HG02938 (cell line): Measurements from ENCODE around the gene SBK2.
"Not testable (repeated sequence)": the region's sequence is repeated elsewhere in the genome, so short reads cannot be mapped to it uniquely, and the experiment has no call there.

Source experiments
- ATAC-seq: cut with Tn5 transposase; IDR thresholded peaks from one replicate; pipeline ENCODE4 v1.9.1; 2021; ENCODE audit warnings: mild to moderate bottlenecking, moderate library complexity; ENCODE audit not compliant: unreplicated experiment

The SBK2 gene

DNA sequence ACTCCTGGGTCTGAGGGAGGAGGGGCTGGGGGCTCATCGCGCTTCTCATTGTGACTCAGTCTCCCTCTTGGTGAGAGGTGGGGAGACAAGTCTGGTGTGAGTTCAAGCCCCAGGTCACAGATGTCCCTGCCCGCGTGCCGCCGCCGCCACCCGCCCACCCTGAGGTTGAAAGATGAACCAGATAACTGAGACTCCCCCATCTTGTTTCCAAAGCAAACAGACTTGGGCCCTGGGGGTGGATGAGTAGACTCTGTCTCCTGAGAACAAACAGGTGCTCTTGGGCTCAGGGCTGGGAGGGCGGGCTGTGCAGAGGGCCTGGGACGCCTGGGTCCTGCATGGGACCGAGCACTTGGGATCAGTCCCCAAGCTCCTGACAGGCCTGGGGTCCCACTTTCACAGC, 567 bp downstream of the SBK2 start:
- ATAC-seq = no peak

DNA sequence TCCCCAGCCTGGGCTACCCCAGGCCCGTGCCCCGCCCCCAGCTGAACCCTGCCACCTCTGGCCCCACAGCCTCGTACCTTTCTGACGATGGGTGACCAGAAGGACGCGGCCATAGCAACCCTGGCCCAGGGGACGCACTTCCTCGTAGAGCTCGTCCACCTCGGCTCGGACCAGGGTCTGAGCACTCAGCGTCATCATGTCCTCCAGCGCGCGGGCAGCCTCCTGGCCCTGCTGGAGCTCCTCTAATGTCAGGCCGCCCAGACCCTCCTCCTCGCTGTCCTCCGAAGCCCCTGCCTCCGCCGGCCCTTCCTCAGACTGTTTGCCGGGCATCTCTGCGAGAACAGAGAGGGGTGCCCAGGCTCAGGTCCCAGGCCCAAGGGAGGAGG, 975 bp downstream of the SBK2 start:
- ATAC-seq = no peak

- no peak for ATAC-seq
Observed at GRCh38 chr19:55535173-55535964, 1.6 kb downstream of the SBK2 start.

- ATAC-seq = not testable (repeated sequence)
Observed at GRCh38 chr19:55534280-55534679, 2.7 kb downstream of the SBK2 start.

DNA sequence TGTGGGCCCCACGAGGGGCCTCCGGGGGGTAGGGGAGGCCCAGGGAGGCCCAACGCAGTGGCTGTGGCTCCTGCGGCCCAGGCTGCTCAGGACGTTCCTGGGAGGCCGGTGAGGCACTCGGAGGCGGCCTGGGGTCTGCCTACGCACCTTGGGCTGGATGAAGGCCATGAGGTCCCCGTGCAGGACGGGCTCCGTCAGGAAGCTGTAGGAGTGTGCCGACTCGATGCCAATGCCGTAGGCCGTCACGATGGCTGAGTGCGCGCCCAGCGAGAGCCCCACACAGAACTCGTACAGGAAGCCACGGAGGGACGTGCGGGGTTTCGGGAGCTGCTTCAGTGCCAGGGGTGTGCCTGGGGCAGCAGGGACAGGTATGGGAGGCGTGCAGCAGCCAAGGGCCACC, 5.9 kb downstream of the SBK2 start:
- no peak for ATAC-seq

GRCh38 chr19:55529636-55530234, 7.2 kb downstream of the SBK2 start:
- ATAC-seq = no peak

DNA sequence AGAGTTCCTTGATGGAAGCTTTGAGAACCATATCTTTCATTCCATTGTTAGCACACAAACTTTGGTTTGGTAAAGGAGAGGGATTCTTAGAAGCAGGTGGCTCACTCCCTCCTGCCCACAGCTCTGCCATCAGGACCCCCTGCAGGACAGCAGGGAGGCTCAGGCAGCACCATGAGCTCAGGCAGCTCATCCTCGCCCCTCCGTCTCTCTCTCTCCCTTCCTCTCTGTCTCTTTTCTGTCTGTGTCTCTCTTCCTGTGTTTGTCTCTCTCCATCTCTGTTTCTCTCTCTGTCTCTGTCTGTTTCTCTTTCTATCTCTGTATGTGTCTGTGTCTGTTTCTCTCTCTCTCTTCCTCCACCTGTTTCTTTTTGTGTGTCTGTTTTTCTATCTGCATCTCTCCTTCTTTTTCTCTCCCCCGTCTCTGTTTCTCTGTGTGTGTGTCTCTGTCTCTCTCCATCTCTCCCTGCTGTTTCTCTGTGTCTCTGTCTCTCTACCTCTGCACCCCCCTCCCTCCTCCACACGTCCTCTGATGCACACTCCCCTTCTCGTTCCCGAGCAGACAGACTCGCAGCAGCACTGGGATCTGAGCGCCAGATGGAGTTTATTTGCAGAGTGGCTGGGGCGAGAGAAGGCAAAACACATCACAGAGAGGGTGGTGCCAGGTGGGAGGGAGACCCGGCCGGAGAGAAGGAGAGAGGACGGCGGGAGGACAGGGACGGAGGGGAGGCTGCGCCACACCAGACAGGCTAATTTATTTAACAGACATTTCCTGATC, 8.7 kb downstream of the SBK2 start:
- no peak for ATAC-seq

GRCh38 chr19:55527197-55528029, 9.5 kb downstream of the SBK2 start:
- no peak for ATAC-seq

DNA sequence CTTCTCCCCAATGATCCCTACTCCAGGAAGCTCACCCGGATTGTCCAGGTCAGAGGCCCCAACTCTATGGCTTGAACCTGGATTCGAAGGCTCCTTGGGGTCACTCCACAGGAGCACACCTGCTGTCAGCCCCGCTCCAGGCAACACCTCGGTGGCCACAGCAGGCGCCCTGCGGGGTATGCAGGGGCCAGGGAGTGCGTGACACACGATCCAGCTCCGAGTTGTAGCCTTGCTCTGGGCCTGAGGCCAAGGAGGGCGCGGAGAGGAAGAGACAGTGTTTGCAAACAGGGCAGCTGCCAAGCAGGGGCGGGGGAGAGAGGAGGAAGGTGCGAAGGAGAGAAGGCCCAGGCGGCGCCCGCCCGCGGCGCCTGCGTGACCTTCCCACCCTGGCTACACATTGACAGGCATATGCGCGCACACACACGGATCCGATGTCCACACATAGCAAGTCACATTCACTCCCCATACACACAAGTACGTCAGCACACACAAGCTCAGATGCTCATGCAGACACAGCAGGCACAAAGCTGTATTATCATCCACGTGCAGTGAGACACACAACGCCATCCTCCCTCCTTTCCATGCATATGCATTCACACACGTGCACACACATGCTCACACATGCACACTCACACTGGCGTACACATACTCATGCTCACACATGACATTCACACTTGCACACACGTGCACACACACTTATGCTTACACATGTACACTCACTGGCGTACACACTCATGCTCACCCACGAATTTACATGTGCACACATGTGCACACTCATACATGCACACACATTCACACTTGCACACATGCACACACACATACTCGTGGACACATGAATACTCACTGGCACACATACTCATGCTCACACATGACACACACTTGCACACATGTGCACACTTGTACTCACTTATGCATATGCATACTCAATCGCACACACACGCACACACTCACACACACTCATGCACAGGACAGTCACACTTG, 10.4 kb downstream of the SBK2 start:
- ATAC-seq = no peak

DNA sequence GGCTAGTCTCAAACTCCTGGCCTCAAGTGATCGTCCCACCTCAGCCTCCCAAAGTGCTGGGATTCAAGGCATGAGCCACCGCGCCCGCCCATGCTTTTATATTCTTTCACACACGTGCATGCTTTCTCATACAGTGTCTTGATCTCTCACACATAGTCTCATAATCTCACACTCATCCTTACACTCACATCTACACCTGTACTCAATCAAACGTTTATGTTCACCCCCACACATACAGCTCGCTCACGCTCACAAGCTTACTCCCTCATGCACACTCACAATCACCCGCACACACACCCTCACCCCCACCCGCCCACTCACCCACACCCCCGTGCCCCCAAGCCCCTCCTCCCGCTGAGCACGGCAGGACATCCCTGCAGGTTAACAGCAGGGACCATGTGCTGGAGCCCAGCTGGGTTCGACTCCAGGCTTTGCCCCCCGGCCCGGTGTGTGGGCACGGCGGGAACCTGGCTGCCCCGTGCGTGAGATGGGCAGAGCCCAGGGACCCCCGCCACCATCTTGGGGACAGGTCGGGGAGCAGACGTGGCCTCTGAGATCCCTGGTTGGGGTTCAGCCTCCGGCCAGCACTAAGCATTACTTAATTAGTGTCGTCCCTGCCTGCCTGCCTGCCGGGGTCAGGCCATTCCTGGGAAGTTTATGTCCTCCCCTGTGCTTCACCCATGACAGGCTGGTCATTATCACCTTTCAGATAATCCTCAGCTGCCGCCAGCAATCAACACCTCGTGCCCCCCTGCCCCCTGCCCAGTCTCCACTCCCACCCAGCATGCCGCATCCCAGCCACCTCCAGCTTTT, 11.4 kb downstream of the SBK2 start:
- ATAC-seq = no peak

DNA sequence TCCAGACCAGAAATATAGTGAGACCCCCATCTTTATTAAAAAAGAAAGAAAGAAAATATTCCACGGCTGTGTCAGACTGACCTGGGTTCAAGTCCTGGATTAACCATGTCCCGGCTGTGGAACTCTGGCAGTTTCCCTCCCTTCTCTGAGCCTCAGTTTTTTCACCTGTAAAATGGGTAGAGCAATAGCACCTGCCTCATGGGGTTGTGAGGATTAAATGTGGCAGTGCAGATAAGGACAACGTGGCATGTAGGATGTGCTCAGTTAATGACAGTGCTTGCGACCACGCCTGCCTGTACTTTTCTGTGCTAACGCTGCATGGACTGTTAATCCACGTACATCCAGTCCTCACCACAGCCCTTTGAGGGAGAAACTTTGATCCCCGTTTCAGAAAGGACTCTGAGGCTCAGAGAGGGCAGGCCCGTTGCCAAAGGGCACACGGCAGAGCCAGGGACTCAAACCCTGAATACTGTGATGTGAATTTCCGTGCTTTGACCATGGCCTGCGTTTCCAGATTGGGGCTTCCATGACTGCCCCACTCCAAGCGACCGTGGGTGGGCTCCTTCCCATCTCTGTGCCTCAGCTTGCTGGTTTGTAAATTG, 16.1 kb downstream of the SBK2 start:
- ATAC-seq = no peak

DNA sequence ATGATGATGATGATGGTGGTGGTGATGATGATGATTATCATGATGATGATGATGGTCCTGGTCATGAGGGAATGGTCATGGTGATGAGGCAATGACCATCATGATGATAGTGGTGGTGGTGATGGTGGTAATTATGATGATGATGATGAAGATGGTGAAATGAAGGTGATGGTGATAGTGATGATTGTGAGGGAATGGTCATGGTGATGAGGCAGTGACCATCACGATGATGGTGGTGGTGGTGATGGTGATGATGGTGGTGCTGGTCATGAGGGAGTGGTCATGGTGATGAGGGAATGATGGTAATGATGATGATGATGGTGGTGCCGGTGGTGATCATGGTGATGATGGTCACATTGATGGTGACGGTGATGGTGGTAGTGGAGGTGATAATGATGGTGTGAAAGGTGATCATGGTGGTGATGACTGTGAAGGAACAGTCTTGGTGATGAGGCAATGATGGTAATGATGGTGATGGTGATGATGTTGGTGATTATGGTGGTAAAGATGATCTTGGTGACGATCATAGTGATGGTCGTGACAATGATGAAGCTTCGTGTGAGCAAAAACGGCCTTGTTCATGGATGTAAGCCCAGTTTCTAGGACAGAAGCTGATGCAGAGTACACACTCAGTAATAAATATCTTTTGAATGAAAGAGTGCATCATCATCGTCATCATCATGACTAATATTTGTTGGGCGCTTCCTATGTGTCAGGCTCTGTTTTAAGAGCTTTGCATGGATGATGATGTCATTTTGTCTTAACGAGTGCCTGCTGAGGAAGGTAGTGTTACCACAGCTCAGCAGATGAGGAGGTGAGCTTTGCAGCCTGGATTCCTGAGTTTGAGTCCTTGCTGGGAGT, 17.3 kb downstream of the SBK2 start:
- no peak for ATAC-seq

GRCh38 chr19:55516878-55517620, 19.9 kb downstream of the SBK2 start:
- ATAC-seq = peak; percentile 98

GRCh38 chr19:55508120-55508519, 28.8 kb downstream of the SBK2 start:
- ATAC-seq = no peak

GRCh38 chr19:55504981-55505380, 32.0 kb downstream of the SBK2 start:
- no peak for ATAC-seq

- no peak for ATAC-seq
Observed at GRCh38 chr19:55504252-55504603, 32.7 kb downstream of the SBK2 start.
